ENCODE results near the gene HCFC1.

Gene HCFC1

DNA sequence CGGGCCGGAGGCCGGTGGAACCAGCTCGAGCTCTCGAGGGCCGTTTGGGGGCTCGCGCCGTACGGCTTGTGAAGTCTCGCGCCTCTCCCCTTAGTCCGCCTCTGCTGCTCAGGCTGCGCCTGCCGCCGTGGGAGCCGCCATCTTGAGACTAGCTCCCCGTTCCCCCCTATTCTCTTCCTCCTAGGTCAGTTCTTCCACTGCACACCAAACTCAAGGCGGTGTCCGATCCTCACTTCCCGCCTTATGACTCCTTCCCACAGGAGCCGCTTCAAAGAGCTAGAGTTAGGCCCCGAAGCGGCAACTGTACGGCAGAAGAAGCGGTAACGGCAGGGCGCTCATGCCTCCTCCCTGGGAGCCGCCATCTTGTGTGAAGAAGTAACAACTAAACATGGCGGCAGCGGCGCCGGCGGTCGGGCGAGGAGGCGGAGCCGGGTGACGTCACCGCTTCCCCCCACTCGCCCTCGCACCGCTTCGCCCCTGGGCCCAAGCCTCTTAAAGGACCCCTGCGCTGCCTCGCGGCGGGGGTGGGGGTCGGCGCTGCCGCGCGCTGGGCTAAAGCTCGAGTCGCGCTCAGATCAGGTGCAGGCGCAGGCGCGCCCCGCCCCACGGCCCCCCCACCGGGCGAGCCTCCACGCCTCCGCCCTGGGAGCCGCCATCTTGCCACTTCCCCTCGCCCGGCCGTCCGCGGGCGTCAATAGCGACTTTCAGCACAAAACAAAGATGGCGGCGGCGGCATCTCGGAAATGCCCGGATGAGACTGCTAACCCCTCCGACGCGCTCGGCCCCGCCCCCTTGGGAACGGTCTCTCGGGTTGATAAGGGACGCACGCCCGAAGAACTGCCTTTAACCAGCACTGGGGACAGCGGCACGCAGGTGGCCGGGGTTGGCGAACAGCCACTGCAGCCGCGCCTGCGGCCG lies at the start of gene HCFC1:
HCFC1 (minus strand) TSS at position 369 of the 918 bp plus-strand sequence. CDS start 978 bp downstream, outside the sequence.
- peak; percentile 77 for DNase-seq

DNA sequence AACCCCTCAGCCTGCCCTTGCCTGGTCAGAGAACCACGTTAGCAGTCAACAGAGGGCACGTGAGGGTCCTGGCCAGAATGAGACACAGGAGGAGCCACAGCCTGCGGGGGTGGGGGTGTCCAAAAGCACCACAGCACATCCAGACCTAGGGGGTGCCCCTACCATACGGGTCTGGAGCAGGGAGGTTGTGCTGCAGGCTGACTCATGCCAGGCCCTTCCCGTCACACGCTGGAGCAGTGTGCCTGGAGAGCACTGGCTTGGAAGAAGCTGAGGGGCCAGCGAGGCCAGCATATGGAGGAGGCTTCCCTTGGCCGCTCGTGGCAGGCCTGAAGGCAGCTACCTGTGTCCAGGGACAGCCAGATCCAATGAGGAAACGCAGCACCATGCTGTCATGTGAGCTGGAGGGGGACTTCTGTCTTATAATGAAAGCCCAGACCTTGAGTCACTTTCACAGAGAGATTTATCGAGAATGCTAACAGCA lies 49.6 kb upstream of the HCFC1 start:
- no peak for DNase-seq

DNA sequence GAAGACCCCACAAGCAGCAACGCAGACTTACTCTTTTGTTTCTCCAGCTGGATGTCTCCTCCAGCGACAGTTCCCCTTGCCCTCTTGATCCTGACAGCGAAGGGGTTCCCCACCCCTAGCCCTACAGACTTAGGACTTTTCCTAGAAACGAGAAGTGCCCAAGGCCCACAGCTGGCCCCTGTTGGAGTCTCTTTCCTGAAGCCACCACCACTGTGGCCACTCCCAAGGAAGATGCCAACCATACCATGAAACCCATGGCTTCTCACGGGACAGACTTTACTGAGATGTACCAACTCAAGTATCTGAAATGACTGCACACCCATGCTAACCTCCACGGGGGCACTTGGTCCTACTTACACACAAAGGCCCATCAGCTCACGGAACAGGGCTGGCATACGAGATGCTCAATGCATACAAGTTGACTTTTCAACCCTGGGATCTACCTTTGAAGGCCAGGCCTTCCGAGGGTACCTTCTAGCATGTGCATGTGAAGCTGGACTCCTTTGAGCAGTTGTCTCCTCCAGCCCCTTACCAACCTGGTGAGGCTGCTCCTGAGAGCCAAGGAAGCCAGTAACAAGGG lies 49.0 kb upstream of the HCFC1 start:
- DNase-seq, result no peak

DNA sequence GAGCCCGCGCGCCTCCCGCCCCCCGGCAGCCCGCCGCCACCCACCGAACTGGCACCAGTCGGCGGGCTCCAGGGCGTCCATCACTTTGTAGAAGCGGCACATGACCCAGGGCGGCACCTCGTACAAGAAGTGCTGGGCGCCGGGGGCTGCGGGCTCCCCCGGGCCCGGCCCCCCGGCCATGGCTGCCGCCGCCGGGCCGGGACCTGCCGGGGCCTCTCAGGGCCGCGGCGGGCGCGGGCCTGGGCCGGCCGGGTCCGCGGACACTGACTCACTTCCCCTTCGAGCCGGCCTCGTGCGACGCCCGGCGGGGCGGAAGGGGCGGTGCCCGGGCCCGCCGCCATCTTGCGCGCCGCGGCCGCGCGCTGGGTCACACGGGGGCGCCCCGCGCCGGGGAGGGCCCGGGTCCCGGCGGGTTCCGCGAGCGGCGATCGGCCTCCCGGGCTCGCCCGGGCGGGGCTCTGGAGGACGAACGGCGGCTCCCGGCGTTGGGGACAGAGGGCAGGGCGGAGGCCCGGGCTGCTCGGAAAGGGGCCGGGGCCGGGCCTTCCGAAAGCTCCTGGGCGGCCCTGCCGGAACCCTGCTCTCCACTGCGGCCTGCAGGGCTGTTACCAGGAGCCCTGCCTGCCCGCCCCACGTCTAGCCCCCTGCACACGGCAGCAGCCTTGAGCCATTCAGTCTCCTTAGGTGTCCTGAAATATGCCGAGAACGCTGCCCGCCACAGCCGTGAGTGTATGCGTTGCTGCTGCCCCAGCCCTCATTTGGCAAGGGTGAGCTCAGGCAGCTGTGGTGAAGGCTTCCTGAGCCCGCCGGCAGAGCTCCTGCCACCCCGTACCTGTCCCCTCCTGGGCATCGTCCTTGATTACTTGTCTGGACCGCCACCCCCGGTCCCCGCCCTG lies 48.3 kb upstream of the HCFC1 start, which contains the start of gene IRAK1:
IRAK1 (minus strand) TSS at position 270 of the 896 bp plus-strand sequence; CDS start at position 180, 90 bp downstream.
- no peak for DNase-seq

DNA sequence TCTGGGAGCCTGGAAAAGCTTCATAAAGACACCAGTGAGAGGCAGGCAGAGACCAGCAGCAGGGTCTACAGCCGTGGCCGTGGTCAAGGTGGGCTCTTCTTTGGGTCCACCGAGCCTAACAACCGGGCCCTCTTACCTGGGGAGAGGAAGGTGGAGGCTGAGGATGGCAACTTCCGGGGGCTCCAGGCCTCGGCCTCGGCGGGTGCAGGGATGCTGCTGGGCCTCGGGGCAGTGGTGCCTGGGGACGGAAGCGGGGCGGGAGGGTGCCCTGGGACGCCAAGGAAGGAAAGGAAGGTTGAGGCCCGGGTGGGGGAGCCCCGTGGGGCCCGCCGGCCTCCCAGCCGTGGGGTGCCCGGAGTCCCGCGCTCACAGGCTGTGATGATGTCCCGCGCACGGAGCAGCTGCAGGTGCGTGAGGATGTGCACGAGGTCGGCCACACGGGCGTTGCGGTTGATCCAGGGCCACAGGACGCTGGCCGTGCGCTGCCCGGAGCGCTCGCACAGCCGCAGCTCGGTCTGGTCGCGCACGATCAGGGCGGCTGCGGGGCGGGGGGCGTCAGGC lies 47.5 kb upstream of the HCFC1 start:
- DNase-seq, result no peak

DNA sequence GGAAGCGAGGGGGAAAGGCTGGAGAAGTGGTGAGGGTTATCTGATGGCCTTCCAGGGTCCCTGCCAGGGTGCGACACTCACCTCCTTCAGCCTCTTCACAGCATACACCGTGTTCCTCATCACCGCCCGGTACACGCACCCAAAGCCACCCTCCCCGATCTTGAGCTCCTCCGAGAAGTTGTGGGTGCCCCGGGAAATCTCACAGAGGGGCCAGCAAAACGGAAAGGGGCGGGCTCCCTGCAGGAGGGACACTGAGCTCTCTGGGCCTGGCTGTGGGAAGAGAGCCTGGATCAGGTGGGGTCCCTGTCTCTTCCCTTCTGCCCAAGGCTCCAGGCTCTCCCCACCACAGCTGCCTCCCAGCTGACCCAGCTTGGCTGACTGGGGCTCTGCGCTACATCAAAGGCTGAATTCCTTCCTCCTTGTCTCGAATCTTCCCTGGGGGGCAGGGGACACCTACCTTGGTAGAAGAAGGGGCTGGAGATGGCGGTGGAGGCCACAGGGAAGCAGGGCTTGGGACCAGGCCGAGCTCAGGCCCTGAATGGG lies 47.0 kb upstream of the HCFC1 start:
- DNase-seq, result no peak

DNA sequence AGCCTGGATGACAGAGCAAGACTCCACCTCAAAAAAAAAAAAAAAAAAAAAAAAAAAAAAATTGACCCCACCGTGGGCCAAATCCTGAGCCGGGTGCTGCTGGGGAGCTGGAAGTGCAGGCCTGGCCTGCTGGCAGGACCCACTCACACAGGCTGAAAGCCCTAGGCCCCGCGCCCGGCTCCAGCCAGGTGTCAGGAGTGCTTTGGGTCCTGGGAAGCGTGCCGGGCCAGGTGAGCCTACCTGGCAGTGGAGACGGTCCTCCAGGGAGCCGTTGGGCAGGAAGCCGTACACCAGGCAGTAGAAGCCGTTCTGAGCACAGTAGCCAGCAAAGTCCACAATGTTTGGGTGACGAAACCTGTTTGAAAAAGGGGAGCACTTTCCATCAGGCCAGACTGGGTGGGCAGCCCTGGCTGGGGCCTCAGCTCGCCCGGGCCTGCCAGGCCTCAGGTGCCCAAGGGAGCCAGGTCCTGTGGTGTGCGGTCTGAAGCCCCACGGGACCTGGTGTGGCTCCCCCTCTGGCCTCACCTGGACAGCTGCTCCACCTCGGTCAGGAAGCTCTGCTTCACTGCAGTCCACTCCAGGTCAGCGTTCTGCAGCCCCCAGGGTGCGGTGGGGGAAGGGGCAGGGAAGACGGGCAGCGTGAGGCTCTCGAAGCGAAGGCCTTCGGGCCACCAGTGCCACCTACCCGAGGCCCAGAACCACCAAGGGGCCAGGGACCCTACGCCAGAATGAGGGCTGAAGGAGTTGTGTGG lies 46.3 kb upstream of the HCFC1 start:
- DNase-seq, result no peak

DNA sequence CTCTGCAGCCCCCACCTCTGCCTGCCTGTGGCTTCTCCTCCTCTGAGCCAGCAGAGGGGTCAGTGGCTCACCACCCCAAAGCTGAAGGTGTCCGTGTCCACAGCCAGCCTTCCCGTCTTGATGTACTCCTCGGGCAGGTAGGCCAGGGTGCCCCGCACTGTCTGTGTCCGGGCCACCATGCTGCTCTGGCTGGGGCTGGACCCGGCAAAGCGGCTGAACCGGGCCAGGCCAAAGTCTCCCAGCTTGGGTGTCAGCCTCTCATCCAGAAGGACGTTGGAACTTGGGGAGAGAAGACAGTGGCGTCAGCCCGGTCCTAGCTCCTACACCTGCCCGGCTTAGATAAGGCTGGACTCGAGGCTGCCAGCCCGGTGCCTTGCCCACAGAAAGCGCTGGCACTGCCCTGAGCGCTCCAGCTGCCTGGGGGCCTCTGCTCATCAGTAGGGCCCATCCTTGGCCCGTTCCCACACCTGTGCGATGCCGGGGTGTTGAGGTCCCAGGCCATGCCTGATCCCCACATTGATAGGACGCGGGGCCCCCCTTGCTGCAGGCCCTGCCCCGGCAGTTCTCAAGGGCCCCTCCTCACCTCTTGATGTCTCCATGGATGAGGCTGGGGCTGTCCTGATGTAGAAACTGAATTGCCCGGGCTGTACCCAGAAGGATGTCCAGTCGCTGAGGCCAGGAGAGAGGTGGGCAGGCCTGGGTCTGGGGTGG lies 44.9 kb upstream of the HCFC1 start:
- no peak for DNase-seq

DNA sequence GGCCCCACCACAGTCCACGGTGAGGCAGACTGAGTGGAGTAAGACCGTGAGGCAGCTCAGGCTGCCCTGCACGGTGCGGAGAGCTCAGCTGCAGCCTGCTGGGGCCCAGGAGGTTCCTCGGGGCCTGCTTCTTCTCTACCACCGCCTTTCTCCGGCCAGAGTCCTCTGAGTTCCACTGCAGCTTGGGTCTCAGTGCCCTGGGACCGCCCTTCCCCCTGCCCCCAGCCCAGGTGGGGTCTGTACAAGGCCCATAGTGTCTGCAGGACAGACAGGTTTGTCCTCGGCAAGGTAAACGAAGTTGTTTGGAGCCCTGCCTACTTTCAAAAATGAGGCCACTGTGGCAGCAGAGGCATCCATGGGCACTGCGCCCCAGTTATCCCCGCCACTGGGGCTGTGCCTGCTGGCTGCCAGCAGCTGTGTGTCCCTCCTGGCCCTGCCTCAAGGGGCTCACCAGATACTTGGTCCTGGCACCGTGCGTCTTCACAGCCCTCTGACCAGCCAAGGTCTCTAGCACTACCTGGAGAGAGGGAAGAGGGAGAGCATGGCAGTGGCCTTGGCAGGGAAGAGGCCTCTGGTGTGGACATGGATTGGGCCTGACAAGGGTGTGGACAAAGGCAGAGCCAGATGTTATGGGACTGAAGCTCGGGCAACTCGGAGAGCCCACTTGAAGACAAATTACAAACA lies 44.1 kb upstream of the HCFC1 start:
- no peak for DNase-seq

DNA sequence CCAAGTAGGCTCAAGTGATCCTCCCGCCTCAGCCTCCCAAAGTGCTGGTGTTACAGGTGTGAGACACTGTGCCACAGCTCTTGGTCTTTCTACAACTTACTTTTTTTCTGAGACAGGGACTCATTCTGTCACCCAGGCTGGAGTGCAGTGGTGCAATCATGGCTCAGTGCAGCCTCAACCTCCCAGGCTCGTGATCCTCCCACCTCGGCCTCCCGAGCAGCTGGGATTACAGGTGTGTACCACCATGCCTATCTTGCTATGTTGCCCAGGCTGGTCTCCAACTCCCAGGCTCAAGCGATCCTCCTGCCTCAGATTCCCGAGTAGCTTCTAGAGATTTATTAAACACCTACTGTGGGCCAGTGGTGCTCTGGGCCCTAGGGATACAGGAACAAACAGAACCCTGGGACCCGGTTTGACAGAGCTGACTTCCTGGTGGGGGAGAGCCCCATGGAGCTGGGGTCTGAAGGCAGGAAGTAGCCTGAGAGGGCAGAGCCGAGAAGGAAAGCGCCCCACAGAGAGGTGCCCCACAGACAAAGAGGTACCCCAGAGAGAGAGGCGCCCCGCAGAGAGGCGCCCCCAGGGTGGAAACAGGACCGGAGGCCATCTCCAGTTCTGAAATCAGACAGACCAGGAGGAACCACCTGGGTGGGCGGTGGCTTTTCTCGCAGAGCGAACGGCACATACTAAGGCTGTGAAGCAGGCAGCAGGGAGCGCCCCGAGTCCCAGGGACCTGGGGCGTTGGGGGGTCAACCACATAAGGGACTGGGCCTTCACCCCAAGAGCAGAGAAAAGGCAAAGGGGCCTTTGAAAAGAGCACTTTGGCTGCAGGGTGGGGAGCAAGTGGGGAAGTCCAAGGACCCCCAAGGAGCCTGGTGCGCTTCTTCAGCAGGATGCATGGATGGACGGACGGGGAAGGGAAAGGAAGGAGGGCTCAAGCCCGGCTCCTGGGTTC lies 43.1 kb upstream of the HCFC1 start:
- DNase-seq, result no peak

DNA sequence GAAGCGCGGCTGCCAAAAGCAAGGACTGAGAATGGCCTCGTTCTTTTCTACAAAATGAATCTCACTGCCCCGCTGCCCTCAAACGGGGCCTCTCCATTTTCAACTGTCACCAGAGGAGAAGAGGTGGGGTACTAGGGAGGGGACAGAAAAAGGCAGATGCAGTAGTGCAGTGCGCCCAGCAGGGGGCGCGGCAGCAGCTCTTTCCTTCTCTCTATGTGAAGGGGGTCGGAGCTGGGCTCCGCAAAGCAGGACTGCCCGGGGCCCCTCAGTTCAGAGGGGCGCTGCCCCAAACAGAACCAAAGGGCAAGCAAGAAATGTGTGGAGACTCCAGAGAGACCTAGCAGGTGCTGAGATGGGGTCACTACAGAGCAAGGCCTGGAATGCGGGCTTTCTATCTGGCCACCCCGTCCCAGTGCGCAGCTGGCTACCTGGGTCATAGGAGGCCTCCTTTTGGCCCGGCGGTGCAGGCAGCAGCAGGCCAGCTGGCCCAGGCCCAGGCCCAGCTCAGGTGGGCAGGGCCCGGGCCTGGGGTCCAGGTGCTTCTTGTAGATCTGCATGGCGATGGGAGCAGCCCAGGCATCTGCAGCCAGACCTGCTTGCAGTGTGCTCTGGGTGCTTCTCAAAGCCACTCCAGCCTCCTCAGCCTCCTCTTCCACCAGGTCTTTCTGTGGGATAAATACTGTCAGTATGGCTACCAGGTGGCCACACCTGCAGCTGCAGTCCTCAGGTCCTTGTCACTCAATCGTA lies 42.2 kb upstream of the HCFC1 start:
- peak; percentile 12 for DNase-seq

DNA sequence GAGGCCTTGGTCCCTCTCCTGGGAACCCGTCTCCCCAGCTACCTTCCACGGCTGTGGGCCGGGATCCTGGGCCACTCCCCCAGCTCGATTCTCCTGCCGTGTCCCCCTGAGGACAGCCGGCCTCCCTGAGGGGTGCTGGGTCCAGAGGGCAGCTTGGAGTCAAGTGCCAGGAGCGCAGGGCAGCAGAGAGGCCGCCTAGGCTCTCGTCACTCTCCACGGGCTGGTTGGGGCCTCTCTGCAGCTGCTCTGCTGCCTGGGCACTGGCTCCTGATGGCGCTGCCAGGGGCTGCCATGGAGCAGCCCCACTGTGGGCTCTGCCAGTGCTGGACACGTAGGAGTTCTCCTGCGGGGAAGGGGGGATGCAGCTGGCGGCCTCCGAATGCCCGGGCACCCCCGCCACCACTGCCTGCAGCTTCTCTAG lies 41.4 kb upstream of the HCFC1 start:
- no peak for DNase-seq

DNA sequence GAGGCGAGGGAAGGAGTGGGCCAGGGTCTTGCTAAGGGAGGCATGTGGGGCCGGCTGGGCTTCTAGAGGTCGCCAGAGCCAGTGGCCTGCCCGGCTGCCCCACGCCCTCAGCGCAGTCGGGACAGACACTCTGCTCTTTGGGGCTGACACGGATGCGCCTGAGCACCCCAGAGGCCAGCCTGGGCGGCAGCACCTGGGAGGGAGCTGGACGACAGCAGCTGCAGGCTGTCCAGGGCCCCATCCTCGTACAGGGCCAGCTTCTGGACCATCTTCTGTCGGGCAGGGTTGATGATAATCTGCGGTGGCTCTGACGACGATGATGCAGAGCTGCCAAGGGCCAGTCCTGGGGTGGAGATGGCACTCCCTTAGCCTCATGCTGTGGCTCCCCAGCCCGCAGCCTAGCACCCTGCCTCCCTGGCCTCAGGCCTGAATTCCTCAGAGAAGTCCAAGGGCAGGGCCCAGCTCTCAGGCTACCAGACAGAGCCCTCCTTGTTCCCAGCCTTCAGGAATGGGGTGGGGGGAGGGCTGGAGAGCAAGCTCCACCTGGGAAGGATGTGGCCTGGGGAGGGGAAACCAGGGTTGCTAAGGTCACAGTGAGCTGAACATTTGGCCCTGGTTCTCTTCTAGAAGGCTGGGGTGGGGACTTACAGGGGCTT lies 40.8 kb upstream of the HCFC1 start:
- no peak for DNase-seq

DNA sequence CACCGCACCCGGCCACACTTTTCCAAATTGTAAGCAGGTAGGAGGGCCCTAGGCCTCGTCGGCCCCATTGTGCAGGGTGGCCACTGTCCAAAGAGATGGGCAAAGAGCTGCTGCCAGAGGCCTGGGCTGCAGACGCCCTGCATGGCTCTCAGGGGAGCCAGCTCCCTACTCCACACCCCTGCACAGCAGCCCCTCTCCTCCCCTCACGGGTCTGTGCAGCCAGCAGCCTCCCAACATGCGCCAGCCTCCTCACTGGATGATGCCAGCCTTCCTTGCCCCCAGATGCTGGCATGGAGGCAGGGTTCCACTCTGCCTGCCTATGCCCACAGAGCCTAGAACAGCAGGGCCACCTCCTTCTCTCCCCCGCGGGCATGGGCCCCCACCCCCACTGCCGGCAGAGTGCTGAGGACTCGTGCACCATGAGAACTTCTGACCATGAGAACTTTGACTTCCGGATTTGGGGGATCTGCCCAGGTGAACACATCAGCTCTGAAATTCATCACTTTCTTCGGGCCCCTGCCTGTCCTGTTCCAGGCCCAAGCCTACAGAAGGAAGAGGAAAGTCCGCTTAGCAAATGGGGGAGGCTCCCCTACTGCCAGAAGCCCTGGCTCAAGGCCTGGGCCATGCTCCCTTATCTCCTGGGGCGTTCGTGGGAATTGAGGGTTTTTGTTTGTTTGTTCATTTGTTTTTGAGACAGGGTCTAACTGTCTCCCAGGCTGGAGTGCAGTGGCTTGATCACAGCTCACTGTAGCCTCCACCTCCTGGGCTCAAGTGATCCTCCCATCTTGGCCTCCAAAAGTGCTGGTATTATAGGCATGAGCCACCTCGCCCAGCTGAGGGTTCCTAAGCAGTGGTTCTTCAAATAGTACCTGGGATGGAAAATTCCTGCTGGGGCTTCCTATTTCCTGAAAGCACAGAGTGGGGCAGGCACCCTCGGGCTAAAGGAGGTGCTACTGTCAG lies 40.0 kb upstream of the HCFC1 start:
- DNase-seq, result no peak

DNA sequence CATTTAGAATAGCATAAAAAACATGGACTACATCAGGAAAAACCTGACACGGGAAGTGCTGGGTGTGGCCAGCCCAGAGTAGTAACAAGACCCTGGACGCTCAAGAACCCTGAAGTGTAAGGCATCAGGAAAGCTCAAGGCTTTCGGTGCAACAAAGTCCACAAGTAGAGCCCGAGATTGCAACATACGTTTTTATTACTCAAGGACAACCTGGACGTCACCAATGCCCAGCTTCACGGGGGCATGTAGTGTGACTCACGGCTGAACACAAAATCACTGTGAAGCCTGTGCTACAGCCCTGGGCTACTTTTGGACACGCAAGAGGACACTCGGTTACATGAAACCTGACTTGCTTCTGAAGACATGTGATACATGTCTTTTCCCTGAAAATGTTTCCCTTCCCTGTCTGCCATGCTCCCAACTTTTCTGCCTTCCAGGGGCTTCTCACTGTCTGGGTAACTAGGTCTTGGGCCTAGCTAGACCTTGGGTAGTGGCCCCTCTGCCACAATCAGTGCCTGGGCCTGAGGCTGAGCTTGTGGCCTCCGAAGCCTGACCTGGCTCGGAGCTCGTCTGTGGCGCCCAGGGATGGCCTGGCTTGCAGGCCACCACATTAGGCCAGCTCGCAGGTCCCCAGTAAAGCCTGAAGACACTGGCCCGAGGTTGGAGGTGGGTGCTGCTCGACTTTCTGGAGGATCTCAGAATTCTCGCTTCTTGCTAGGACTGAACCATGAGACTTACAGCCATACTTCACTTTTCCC lies 38.9 kb upstream of the HCFC1 start:
- no peak for DNase-seq

DNA sequence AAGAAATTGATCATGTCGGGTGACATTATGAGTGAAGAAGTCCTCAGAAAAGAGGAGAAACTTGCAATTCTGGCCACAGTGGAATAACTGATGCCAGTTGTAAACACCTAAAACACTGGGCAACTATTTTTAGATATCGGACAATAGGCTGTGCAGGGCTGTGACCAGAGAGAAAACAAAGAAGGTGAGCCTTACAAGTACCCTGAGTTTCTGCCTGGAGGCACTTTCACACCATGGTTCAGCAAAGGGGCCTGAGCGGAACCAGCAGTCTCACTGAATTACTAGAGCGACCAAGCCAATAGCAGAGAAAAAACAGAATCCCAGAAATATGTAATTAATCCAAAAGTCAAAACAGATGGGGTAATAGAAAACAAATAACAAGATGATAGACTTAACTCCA lies 36.9 kb upstream of the HCFC1 start:
- no peak for DNase-seq
